Cardiac fibroblast (primary cell): ENCODE measurements around the gene GLT1D1.

ENCODE experiments used
- DNase-seq, 2 donors: peaks; one replicate each; pipeline versions ENCODE4 v3.0.0 to v3.0.0-alpha.2; 2010; ENCODE audit warnings: low read depth in 2 of 2
- H3K4me3 ChIP-seq, 2 donors: replicated peaks in 1 of 2; 1 replicate in 1 of 2; 2 replicates in 1 of 2; pipeline ENCODE4 v1.5.1; 2011; ENCODE audit warnings: low read depth in 2 of 2, low read length in 2 of 2, mild to moderate bottlenecking in 2 of 2, moderate library complexity in 1 of 2
- TF ChIP-seq, protein P1 (sequence below): IDR thresholded peaks from one replicate; pipeline ENCODE4 v1.5.1; 2011; ENCODE audit warnings: low read depth, mild to moderate bottlenecking, low read length, inconsistent platforms

Gene GLT1D1

DNA sequence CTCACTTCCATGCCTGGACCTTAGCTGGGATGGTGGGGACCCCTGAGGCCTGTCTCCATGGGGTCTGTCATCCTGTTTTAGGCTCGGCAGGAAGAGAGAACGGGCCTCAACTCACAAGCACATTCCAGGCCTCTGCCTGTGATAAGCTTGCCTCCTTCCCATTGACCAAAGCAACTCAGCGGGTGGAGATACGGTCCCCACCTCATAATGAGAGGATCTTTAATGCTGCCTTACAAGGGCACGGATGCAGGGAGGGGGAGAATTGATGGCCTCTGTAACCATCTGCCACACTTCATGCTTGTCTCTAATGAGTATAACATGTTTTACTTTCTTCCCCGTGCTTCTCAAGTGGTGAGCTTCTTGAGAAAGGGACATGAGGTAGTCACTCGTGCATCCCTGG is 50.0 kb downstream of the GLT1D1 start:
- H3K4me3 ChIP-seq, result no peak overlapping the region
- TF ChIP-seq, protein P1, sequence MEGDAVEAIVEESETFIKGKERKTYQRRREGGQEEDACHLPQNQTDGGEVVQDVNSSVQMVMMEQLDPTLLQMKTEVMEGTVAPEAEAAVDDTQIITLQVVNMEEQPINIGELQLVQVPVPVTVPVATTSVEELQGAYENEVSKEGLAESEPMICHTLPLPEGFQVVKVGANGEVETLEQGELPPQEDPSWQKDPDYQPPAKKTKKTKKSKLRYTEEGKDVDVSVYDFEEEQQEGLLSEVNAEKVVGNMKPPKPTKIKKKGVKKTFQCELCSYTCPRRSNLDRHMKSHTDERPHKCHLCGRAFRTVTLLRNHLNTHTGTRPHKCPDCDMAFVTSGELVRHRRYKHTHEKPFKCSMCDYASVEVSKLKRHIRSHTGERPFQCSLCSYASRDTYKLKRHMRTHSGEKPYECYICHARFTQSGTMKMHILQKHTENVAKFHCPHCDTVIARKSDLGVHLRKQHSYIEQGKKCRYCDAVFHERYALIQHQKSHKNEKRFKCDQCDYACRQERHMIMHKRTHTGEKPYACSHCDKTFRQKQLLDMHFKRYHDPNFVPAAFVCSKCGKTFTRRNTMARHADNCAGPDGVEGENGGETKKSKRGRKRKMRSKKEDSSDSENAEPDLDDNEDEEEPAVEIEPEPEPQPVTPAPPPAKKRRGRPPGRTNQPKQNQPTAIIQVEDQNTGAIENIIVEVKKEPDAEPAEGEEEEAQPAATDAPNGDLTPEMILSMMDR, result no peak
- no peak for DNase-seq

DNA sequence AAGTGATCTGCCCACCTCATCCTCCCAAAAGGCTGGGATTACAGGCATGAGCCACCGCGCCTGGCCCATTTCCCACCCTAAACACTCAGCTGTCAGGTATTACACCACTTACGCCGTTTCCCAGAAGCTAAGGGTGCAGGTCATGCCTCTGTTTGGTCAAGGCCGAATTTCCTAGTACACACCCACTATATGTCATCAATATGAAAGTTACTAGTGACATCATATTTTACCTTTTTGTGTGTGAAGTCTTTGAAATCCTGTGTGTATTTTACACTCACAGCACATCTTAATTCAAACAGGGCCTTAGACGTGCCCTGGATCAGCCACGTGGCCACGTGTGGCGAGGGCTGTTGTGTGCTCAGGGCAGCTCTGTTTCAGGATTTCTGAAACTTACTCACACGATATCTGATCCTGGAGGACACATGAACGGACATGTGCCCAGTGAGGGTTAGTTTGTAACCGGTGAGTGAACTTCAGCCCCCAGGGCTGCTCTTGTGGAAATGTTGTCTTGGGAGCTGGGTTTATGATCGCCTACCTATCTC is 51.8 kb downstream of the GLT1D1 start:
- H3K4me3 ChIP-seq, result no peak overlapping the region
- TF ChIP-seq, protein P1, result no peak
- DNase-seq, result no peak

DNA sequence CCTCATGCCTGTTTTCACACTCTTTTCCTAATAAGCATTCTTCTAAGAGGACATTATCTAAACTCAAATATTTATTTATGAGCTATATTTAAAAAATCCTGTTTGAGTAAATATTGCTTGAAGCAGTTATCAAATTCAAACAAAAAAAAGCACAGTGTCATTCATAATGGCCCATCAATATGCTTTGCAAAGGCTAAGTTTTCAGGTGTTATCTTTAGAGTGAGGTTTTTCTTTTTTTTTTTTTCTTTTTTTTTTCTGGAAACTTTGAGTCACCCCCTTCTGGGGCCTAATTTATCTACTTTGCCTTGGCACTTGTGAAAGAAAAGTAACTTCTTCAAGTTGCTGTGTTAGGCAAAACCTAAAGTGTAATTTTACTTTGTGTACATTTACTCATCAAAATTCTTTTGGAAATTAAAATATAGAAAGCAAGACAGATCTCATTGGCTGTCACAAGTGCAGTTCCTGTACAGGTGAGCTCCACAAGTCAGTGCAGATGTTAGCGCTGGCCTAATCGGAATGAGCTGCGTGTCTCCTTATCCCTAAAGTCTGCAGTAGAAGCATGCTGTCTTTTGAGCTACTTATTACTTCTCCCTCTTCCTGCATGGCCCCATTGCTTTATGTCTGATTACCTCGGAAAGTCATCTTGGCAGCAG is 53.3 kb downstream of the GLT1D1 start:
- TF ChIP-seq, protein P1, result no peak
- H3K4me3 ChIP-seq, result no peak overlapping the region
- DNase-seq, result no peak

DNA sequence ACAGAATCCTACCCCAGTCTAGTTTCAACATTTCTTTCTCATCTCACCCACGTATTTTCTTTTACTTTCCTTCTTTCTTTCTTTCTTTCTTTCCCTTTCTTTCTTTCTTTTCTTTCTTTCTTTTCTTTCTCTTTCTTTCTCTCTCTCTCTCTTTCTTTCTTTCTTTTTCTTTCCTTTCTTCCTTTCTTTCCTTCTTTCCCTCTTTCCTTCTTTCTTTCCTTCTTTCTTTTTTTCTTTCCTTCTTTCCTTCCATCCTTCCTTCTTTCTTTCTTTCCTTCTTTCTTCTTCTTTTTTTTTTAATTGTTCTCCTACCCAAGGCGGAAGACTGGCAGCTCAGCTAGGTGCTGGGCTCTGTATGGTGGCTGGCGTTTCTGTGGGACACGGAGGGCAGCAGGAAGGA is 55.0 kb downstream of the GLT1D1 start:
- TF ChIP-seq, protein P1, result no peak
- no peak for DNase-seq

DNA sequence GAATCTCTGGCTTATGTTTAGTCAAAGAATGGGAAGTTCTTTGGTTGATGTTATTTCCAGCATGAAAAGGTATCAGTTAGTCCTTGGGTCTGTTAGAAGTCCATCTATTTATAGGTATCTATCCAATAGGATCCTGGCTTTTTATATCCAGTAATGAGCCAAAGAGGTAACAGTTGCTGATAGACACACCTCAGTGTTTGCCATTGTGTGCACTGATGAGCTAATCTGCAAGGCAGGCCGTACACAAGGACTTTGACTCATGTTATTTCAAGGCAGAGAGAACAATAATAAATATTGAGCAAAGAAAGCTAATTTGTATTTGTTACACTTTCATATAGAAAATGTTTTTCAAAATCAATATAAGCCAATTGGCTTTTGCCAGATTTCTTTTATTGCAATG is 56.4 kb downstream of the GLT1D1 start:
- no peak overlapping the region for H3K4me3 ChIP-seq
- no peak for DNase-seq
- TF ChIP-seq, protein P1, result no peak

More for the DNA sequence above, 55.0 kb downstream of the GLT1D1 start:
- no peak overlapping the region for H3K4me3 ChIP-seq

DNA sequence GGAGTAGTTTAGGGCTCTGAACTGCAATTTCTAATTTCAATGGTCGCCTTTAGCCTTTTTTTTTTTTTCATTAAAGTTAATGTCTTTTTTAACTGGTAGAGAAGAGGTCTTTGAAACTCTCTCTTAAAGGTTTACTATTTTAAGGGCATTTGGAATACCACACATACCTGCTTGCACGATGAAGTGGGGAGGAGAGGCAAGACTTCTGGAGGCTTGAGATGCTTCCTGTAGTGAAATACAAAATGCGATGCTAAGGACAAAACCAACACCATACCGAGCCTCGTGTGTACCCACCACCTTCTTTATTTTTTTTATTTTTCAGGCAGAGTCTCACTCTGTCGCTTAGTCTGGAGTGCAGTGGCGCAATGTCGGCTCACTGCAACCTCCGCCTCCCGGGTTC is 57.4 kb downstream of the GLT1D1 start:
- TF ChIP-seq, protein P1, result no peak
- no peak for DNase-seq
- H3K4me3 ChIP-seq, result no peak overlapping the region

DNA sequence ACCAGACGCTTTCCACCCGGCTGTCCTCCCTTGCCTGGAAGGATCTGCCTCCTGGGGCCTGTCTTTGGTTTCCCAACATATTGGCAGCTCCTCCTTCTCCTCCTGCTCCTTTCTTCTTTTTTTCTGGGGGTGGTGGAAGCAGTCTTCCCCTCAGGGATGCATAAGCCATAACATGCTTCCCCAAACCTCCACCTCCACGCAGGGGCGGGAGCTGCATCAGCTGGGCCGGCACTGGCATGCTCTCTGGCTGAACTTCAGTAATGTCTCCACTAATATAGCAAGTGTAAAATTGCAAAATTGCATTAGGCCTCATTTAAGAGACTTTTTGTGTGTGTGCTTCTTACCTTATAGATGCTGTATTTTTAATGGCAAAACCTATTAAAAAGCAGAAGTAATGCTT is 58.6 kb downstream of the GLT1D1 start:
- no peak overlapping the region for H3K4me3 ChIP-seq
- DNase-seq, result no peak
- TF ChIP-seq, protein P1, result no peak
